ELR (cell line): ENCODE results near the gene ZNF135.

Experiments used
- DNase-seq: peaks from one replicate; pipeline ENCODE4 v3.0.0-alpha.2; 2015; ENCODE audit warnings: low read depth

ZNF135 gene

GRCh38 chr19:58093071-58093470 lies 34.0 kb downstream of the ZNF135 start:
- DNase-seq, result no peak

- no peak for DNase-seq
Observed at GRCh38 chr19:58095328-58095727, 36.2 kb downstream of the ZNF135 start.

GRCh38 chr19:58096884-58097283 lies 37.8 kb downstream of the ZNF135 start:
- no peak for DNase-seq

GRCh38 chr19:58097349-58097748 lies 38.3 kb downstream of the ZNF135 start:
- DNase-seq, result no peak

GRCh38 chr19:58097781-58098681 lies 38.9 kb downstream of the ZNF135 start, which contains the start of gene ZSCAN18:
TSS of gene ZSCAN18 (minus strand) at chr19:58098231. CDS start at chr19:58090267, 7,964 bp downstream.
- DNase-seq, result peak; percentile 96

GRCh38 chr19:58098682-58098998 lies 39.6 kb downstream of the ZNF135 start:
- no peak for DNase-seq

- DNase-seq, result no peak
Observed at GRCh38 chr19:58107778-58108545, 48.9 kb downstream of the ZNF135 start.

GRCh38 chr19:58108546-58108817 lies 49.4 kb downstream of the ZNF135 start:
- DNase-seq, result no peak

GRCh38 chr19:58117841-58118575 lies 58.9 kb downstream of the ZNF135 start:
- DNase-seq, result no peak

- no peak for DNase-seq
Observed at GRCh38 chr19:58118979-58119733, 60.1 kb downstream of the ZNF135 start.
